DMS53 (cell line): Measurements from ENCODE around the gene CDKN1C.

ENCODE experiments used
- DNase-seq: peaks from one replicate; lab custom pipeline; 2025; lab: John Stamatoyannopoulos, UW

The CDKN1C gene

GRCh38 chr11:2923446-2924375 lies 38.1 kb upstream of the CDKN1C start:
- DNase-seq, result peak; percentile 70

- DNase-seq, result peak; percentile 47
Measured at GRCh38 chr11:2922655-2923054, 37.1 kb upstream of the CDKN1C start.

DNA sequence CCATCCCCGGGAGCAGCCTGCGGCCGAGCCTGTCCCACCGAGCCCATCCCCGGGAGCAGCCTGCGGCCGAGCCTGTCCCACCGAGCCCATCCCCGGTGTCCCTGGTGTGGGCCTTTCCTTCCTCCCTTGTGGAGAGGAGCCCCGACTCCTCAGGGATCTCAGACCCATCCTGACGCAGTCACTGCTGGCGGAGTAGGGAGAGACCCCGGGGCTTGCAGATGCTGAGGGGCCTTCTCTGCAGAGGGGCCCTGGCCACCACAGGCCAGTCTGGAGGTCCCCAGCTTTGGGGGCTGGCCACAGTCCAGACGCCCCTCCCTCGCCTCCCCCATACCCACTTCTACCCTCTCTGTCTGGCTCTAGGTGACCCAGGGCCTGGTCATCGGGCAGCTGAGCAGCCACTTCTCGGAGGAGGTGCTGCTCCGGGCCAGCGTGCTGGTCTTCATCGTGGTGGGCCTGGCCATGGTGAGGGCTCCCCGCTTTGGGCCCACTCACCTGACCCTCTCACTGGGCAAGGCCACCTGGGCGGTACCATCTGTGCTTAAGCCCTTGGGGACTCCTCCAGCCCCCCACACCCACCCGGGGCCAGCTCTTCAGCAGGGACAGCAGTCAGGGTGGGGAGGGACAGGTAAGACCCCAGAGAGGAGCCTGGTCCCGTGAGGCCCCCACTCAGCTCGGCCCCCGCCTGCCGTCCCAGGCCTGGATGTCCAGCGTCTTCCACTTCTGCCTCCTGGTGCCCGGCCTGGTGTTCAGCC lies 36.3 kb upstream of the CDKN1C start:
- no peak for DNase-seq

GRCh38 chr11:2921261-2921660 lies 35.7 kb upstream of the CDKN1C start:
- DNase-seq, result no peak

DNA sequence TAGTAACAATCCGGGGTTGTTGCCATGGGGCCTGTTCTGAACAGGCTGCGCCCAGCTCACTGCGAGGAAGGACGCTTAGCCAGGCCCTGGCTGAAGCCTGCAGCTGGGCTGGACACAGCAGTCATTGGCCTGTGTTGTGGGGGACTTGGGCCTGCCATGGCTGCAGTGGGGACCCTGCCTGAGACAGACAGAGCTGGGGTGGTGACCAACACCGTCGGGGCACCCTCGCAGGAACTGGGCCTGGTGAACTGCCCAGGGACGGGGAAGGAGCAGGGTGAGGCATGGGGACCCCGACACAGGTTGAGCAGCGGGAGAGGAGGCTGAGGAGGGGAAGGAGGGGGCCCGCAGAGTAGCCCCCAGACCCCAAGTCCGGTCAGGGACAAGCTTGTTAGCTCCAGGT lies 34.8 kb upstream of the CDKN1C start:
- no peak for DNase-seq

DNA sequence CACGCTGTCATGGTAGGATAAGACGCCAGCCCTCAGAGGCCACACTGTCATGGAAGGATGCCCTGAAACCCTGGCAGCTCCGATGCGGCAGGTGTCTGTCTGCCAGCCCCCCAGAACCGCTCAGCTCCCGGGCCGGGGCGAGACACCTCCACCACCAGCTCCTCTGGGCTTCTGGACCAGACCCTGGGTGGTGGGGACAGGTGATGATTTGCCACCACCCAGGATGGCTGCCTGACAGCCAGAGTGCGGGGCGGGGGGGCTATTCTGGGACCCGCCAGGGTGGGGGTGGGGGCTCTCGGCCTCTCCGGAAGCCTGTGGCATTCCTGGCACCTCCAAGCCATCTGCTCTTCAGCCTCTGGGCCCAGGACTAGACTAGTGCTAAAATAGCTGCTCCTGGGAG lies 34.3 kb upstream of the CDKN1C start:
- no peak for DNase-seq

GRCh38 chr11:2919188-2919587 lies 33.6 kb upstream of the CDKN1C start:
- DNase-seq, result no peak

DNA sequence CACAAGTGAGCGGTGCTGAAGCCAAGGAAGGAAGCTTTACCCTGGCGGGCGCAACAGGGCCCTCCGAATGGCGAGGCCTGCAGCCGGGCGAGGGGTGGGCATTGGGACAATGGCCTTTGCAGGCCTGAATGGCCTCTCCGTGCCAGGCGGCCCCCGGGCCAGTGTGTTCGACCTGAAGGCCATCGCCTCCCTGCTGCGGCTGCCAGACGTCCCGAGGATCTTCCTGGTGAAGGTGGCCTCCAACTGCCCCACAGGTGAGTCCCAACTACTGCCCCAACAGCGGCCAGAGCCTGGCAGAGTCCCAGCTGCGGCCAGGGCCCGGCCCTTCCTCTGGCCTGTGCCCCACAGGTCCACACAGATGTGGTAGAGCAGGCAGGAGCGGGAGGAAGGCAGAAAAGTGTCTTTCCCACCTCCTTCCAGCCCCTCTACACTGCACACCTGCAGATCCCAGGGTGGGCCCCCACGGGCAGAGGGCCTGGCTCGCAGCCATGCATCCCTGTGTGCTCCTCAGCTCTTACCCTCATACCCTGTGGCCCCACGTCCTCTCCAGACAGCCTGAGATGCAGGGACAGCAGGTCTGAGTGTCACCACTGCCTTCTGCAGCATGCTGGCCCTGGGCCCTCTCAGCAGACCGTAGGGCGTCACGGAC lies 32.4 kb upstream of the CDKN1C start:
- no peak for DNase-seq

DNA sequence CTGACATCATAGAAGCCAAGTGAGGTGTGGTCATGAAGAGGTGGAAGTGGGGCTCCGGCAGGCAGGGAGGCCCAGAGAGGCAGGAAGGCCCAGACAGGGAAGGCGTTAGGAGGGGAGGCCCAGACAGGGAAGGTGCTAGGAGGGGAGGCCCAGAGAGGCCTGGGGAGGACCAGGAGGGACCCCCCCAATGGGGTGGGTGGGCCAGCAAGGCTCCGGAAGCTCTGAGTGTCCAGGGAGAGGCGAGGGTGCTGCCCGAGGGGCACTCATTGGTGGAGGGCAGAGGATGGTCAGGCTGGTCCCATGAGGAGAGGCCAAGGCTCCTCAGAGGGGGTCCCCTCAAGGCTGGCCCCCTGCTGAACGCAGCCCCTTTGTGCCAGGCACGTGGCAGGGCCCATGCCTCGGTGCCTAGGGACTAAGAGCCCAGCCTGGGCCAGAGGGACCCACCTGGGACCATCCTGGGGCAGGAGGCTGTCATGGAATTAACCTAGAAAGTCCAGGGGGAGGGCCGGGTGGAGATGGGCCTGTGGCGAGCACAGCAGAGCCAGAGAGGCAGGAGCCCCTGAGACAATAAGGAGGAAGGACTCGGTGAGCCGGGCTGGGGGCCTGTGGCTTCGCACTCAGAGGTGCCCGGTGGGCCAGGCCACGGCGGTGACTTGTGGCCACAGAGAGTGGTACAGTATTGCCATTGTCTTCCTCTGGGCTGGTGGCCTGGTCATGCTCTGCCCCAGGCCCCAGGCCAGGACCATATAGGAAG lies 31.5 kb upstream of the CDKN1C start:
- DNase-seq, result no peak

DNA sequence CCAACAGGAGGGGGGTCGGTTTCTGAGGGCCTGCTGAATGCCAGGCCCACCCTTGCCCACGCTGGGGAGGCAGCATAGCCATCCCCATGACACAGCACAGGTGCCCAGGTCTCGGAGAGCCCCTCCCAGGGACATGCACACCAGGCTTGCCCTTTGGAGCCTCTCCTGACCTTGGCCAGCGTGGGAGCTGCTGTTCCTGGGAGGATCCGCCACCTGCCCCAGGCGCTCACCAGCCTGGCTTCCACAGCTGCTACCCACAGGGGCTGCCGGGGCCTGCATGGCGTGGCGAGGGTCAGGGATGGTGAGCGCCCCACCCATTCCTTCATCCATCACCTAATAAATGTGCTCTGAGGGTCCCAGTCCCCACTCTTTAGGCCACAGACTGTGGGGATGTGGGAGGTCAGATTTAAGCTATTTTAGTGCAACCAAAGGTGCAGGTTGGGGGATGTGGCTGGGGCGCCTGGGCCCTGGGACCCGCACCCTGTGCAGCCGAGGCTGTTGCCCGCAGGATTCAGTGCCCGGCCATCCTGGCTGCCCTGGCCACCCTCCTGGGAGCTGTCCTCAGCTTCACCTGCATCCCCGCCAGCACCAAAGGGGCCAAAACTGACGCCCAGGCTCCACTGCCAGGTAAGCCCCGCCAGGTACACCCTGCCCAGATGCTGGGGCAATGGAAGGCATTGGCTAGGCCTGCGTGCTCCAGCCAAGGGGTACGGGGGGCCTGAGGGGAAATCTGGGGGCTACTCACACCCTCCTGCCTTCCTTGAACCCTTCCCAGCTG lies 30.7 kb upstream of the CDKN1C start:
- no peak for DNase-seq

DNA sequence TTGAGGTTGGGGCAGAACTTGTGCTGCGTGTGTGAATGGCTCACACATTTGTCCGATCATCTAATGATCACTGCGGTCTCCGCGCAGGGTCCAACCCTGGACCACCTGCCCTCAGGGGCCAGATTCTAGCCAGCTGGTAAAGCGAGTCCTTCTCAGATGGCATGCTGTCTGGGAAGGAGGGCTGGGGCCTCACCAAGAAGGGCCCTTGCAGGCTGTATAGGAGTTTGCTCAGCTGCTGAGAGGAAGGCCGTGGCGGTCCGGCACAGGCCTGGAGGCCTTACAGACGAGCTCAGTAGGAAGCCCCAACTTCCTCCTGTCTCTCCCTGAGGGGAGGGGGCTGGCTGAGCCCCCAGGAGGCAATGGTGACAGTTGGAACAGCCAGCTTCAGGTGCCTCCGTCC lies 29.9 kb upstream of the CDKN1C start:
- no peak for DNase-seq

GRCh38 chr11:2914455-2915195 lies 29.1 kb upstream of the CDKN1C start:
- DNase-seq, result no peak

- no peak for DNase-seq
Measured at GRCh38 chr11:2913776-2914175, 28.2 kb upstream of the CDKN1C start.

GRCh38 chr11:2913019-2913431 lies 27.4 kb upstream of the CDKN1C start:
- DNase-seq, result peak; percentile 68

DNA sequence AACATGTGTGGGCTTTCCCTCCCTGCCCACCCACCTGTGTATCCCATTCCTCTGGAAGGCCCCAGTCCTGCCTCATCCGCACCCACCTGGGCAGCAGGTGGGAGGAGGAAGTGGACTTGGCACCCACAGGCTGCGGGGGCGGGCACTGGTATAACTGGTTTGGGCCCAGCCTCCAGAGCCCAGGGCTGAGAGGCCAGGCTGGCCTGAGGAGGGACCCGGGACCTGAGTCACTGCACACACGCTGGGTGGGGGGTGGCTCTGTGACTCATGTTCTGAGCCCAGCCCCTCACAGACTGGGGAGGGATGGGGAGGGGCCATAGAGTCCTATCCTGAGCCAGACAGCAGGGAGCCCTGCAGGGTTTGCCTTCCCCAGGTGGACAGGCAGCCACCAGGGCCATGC lies 26.9 kb upstream of the CDKN1C start:
- DNase-seq, result peak; percentile 99

DNA sequence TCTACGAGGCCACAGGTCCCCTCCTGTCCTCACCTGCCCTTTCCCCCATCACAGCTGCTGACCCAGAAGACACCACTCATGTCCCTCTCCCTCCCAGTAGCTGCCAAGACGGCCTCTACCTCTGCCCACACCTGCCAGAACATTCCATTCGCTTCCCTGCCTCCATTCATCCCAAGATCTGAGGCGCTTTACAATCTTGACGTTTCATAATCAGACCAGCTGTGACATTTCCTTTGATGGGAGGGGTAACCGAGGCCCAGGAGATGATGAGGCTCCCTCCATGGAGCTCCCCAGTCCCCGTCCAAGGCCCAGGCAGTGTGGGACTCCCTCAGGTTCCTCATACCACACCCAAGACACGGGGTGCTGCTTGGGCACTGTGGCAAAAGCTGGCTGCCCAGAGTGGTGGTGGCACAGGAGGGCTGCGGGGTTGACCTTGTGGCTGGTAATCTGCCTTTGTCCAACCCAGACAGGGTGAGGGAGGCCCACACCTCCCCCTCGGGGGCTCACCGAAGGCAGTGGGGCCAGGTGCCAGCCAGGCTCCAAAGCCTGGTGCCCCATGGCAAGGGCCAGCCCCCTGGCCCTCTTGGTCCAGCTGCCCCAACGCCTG lies 26.3 kb upstream of the CDKN1C start:
- no peak for DNase-seq

DNA sequence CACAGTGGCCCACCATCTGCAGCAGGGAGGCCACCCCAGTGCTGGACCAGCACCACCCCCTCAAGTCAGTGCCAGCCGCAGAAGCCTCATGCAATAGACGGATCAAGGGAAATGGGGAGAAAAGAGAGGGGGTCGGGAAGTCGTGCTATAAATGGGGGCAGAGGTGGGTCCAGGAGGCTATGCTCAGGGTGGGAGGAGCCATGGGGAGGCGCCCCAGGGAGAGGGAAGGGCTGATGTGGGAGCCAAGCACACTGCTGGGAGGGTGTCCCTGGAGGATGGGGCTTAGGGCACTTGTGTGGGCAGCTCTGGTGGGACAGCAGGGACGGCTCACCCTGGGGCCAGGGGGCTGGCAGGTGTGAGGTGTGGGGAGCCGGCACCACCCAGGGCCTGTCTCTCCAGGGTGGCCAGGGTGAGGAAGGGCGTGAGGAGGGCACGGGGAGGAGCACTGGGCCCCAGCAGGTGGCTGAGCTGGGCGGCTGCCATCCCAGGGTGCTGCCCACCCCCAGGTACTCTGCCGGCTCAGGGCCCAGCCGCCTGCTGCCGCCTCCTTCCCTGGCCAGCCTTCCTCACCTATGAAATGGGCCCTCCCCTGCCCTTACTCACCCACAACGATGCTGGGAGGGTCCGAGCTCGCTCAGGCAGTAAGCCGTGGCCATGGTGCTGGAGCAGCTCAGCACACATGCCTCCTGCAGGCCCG lies 25.7 kb upstream of the CDKN1C start:
- DNase-seq, result peak; percentile 73

DNA sequence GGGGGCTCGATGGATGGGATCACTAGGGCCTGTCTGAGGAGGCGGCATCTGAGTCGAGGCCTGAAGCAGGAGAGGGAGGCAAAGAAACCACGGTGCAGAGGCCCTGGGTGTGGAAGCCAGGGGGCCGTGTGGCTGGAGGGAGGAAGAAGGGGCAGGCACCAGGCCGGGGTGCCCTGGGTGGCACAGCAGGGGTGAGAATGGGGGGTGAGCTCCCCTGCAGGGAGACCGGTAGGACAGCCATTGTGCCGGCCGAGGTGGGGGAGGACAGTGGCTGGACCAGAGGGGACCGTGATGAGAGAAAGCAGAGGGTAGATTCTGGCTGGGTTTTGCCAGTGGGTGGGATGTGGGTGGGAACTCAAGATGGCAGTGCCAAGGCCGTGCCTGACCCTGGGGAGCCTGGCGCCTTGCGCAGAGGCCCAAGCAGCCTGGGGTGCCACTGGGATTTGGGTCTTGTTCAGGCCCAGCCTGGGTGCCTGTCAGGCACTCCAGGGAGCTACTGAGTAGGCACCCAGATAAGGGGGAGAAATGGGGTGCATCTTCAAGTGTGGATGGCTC lies 24.9 kb upstream of the CDKN1C start:
- DNase-seq, result no peak
